PC-9 (cell line): ENCODE results near the gene S100A6.

Experiments used
- EZH2 ChIP-seq: fragments of 200-600 bp; sonication (generic); IDR thresholded peaks from 2 replicates; pipeline ENCODE4 v1.8.0; 2017; ENCODE audit warnings: antibody characterized with exemption, low read depth
- TF ChIP-seq, protein P1 (sequence below): fragments of 200-600 bp; sonication (generic); conservative IDR thresholded peaks from 2 replicates; pipeline ENCODE4 v1.6.1; 2017; ENCODE audit warnings: mixed run types, antibody characterized with exemption, mild to moderate bottlenecking, moderate library complexity

GRCh38 chr1:153519242-153519641 is 16.5 kb downstream of the S100A6 start:
- TF ChIP-seq, protein P1, sequence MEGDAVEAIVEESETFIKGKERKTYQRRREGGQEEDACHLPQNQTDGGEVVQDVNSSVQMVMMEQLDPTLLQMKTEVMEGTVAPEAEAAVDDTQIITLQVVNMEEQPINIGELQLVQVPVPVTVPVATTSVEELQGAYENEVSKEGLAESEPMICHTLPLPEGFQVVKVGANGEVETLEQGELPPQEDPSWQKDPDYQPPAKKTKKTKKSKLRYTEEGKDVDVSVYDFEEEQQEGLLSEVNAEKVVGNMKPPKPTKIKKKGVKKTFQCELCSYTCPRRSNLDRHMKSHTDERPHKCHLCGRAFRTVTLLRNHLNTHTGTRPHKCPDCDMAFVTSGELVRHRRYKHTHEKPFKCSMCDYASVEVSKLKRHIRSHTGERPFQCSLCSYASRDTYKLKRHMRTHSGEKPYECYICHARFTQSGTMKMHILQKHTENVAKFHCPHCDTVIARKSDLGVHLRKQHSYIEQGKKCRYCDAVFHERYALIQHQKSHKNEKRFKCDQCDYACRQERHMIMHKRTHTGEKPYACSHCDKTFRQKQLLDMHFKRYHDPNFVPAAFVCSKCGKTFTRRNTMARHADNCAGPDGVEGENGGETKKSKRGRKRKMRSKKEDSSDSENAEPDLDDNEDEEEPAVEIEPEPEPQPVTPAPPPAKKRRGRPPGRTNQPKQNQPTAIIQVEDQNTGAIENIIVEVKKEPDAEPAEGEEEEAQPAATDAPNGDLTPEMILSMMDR, result no peak
- no peak for TF ChIP-seq EZH2
